ENCODE results near the gene PACRGL.
"Not testable (repeated sequence)": the region's sequence is repeated elsewhere in the genome, so short reads cannot be mapped to it uniquely, and the experiment has no call there.

PACRGL gene

GRCh38 chr4:20684852-20685763 is 15.2 kb upstream of the PACRGL start:
- DNase-seq (ENCODE audit: insufficient read length, low spot score) (no peak), FAIRE-seq (no peak)
- no peak for TF ChIP-seq POLR2A (IDR thresholded peaks at IDR 0.05; ENCODE audit: low read depth, low read length)

- peak; percentile 57 for FAIRE-seq
Observed at GRCh38 chr4:20687864-20688263, 12.4 kb upstream of the PACRGL start.

GRCh38 chr4:20696815-20697214 is 3.4 kb upstream of the PACRGL start:
- TF ChIP-seq POLR2A (IDR thresholded peaks at IDR 0.05; ENCODE audit: low read depth, low read length) = no peak
- DNase-seq (ENCODE audit: insufficient read length, low spot score) (no peak), FAIRE-seq (no peak)

More at GRCh38 chr4:20687864-20688263, 12.4 kb upstream of the PACRGL start:
- peak; percentile 2 for DNase-seq (ENCODE audit: insufficient read length, low spot score)
- no peak for TF ChIP-seq POLR2A (IDR thresholded peaks at IDR 0.05; ENCODE audit: low read depth, low read length)

- no peak for TF ChIP-seq POLR2A (IDR thresholded peaks at IDR 0.05; ENCODE audit: low read depth, low read length)
- FAIRE-seq (no peak), DNase-seq (ENCODE audit: insufficient read length, low spot score) (no peak)
Observed at GRCh38 chr4:20698382-20698781, 1.9 kb upstream of the PACRGL start.

GRCh38 chr4:20698820-20699219 is 1.4 kb upstream of the PACRGL start:
- DNase-seq (ENCODE audit: insufficient read length, low spot score) = no peak
- no peak for FAIRE-seq

GRCh38 chr4:20711335-20711734 is 11.1 kb downstream of the PACRGL start:
- no peak for TF ChIP-seq POLR2A (IDR thresholded peaks at IDR 0.05; ENCODE audit: low read depth, low read length)
- FAIRE-seq = no peak
- DNase-seq (ENCODE audit: insufficient read length, low spot score) = no peak

More at GRCh38 chr4:20698820-20699219, 1.4 kb upstream of the PACRGL start:
- no peak for TF ChIP-seq POLR2A (IDR thresholded peaks at IDR 0.05; ENCODE audit: low read depth, low read length)

GRCh38 chr4:20723019-20723418 is 22.8 kb downstream of the PACRGL start:
- TF ChIP-seq POLR2A (IDR thresholded peaks at IDR 0.05; ENCODE audit: low read depth, low read length) = no peak
- DNase-seq (ENCODE audit: insufficient read length, low spot score) = no peak
- no peak for FAIRE-seq

- no peak for TF ChIP-seq POLR2A (IDR thresholded peaks at IDR 0.05; ENCODE audit: low read depth, low read length)
- DNase-seq (ENCODE audit: insufficient read length, low spot score) (no peak), FAIRE-seq (no peak)
Observed at GRCh38 chr4:20723463-20723862, 23.2 kb downstream of the PACRGL start.

- no peak for DNase-seq (ENCODE audit: insufficient read length, low spot score)
- FAIRE-seq = no peak
- no peak for TF ChIP-seq POLR2A (IDR thresholded peaks at IDR 0.05; ENCODE audit: low read depth, low read length)
Observed at GRCh38 chr4:20724915-20725314, 24.7 kb downstream of the PACRGL start.

- no peak for FAIRE-seq
- TF ChIP-seq POLR2A (IDR thresholded peaks at IDR 0.05; ENCODE audit: low read depth, low read length) = no peak
- DNase-seq (ENCODE audit: insufficient read length, low spot score) = no peak
Observed at GRCh38 chr4:20735931-20736330, 35.7 kb downstream of the PACRGL start.

- not testable (repeated sequence) for DNase-seq (ENCODE audit: insufficient read length, low spot score); FAIRE-seq
Observed at GRCh38 chr4:20746000-20746399, 45.7 kb downstream of the PACRGL start.

GRCh38 chr4:20752641-20753040 is 52.4 kb downstream of the PACRGL start:
- FAIRE-seq (no peak), DNase-seq (ENCODE audit: insufficient read length, low spot score) (no peak)
- TF ChIP-seq POLR2A (IDR thresholded peaks at IDR 0.05; ENCODE audit: low read depth, low read length) = no peak

GRCh38 chr4:20754036-20754435 is 53.8 kb downstream of the PACRGL start:
- FAIRE-seq = no peak
- no peak for TF ChIP-seq POLR2A (IDR thresholded peaks at IDR 0.05; ENCODE audit: low read depth, low read length)

GRCh38 chr4:20760053-20760452 is 59.8 kb downstream of the PACRGL start:
- TF ChIP-seq POLR2A (IDR thresholded peaks at IDR 0.05; ENCODE audit: low read depth, low read length) = no peak
- FAIRE-seq (no peak), DNase-seq (ENCODE audit: insufficient read length, low spot score) (no peak)

More at GRCh38 chr4:20754036-20754435, 53.8 kb downstream of the PACRGL start:
- DNase-seq (ENCODE audit: insufficient read length, low spot score) = no peak

GRCh38 chr4:20761382-20761781 is 61.1 kb downstream of the PACRGL start:
- TF ChIP-seq POLR2A (IDR thresholded peaks at IDR 0.05; ENCODE audit: low read depth, low read length) = no peak
- no peak for DNase-seq (ENCODE audit: insufficient read length, low spot score)
- no peak for FAIRE-seq
